ENCODE measurements around the gene IL18BP.

IL18BP gene

DNA sequence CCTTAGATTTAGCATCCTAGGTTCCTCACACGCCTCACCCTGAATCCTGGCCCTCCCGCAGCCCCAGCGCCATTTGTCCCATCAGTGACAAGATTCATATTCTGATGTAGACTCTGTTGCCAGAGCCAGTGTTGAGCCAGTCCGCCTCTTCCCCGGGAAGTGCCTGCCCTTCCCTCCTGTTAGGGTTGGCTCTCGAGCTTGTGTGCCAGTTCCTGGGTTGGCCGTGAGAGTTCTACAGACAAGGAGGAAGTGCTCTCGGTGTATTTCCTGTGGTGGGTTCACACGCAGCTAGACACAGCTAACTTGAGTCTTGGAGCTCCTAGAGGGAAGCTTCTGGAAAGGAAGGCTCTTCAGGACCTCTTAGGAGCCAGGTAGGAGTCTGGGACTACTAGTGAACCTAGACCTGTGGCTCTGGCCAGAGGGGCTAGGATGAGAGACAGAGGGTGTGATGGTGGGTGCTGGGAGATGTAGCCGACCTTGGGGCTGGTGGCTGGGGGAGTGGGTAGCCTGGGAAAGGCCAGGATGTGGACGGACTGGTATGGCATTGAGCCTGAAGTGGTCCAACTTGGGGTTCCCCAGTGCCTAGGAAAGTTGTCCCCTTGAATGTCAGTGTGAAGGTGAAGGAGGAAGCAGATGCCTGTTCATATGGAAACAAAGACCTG lies at the start of gene IL18BP:
Gene IL18BP (plus strand): TSS at position 261 of the 662 bp plus-strand sequence. CDS start 1,076 bp downstream, outside the sequence.
- no peak for DNase-seq

DNA sequence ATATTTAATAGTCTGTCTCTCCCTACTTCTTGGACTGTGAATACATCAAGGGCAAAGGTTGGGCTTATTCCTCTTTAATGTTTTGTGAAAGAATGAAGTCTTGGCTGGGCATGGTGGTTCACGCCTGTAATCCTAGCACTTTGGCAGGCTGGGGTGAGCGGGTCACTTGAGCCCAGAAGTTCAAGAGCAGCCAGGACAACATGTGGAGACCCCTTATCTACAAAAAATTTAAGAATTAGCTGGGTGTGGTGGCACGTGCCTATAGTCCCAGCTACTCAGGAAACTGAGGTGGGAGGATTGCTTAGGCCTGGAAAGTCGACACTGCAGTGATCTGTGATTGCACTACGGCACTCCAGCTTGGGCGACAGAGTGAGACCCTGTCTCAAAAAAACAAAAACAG lies 49.7 kb upstream of the IL18BP start:
- DNase-seq: no peak

GRCh38 chr11:71951741-71952310 lies 46.9 kb upstream of the IL18BP start:
- DNase-seq: no peak

DNA sequence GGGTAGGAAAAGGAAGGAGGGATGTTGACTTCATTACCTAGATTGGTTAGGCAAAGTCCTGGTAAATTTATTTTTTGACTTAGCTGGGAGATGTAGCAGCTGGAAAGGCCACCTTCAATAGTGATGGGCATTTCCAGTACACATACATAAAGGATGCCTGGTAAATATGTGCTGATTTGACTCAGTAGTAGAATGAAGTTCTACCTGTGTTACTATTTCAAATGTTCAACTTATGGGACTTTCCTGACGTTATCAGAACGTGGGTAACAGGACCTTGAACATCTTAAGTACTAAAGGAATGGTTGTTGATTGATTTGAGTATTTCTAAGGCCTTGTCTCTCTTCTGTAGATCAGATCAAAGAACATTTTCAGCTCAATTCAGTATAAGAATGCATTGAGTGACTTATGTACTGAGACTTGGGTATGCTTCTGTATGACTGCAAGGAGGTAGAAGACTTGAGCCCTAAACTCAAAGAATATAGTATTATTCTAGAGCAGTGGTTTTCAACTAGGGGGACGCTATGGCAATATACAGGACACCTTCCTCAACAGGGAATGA lies 42.7 kb upstream of the IL18BP start:
- no peak for DNase-seq

DNA sequence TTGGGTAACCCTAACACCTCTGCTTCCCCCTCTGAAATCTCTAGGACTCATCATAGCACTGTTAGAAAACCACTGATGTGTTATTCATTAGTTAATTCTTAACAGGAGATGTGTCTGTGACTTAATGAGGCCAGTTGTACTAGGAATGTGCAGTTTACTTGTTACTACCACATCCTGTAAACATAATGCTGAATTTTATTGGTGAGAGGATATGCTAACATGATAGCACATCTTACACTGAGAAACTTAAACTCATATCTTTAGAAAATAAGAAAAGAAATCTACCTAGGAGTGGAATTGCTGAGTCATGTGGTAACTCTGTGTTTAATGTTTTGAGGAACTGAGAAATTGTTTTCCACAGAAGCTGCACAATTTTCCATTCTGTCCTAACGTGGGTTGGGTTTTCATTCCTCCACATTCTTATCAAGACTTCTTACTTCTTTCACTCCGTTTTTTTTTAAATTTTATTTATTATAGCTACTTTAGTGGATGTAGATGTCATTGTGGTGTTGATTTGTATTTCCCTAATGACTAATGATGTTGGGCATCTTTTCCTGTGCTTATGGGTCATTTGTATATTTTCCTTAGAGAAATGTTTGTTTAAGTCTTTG lies 36.2 kb upstream of the IL18BP start:
- no peak for DNase-seq

DNA sequence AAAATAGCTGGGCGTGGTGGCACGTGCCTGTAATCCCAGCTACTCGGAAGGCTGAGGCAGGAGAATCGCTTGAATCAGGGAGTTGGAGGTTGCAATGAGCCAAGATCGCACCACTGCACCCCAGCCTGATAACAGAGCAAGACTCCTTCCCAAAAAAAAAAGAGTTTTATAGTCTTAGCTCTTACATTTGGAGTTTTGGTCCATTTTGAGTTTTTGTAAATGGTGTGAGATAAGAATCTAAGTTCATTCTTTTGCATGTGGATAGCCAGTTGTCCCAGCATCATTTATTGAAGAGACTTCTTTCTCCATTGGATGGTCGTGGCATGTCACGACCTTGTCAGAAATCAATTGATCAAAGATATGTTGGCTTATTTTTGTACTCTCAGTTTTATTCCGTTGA lies 35.2 kb upstream of the IL18BP start:
- no peak for DNase-seq

- DNase-seq: no peak
Measured at GRCh38 chr11:71964641-71965040, 34.1 kb upstream of the IL18BP start.

DNA sequence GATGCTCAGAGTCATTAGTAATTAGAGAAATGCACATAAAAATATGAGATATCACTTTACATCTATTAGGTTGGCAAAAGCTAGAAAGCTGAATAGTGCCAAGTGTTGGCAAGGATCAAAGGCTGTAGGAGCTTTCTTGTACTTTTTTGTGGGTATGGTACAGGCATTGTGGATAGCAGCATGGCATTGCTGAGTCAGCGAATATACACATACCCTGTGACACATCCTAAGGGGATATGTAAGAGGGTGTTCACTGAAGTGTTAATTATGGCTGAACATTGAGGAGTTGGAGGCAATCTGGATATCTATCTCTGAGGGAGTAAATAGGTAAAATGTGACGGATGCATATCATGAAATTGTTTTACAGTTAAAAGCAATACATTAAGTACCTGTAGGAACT lies 27.0 kb upstream of the IL18BP start:
- DNase-seq: no peak

DNA sequence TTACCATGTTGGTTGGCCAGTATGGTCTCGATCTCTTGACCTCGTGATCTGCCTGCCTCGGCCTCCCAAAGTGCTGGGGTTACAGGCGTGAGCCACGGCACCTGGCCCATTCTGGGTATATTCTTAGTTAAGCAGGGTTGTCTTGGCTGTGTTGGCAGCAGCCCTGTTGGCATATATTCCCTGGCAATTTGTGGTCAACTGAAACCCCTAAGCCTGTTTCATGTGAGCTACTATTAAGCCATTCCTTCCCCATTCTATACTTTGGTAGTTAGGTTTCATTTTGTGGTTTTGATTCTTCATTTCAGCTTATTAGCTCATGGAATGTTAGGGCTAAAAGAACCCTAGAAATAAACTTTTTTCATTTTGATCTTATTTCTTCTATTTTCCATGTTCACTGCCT lies 22.2 kb upstream of the IL18BP start:
- DNase-seq: no peak

DNA sequence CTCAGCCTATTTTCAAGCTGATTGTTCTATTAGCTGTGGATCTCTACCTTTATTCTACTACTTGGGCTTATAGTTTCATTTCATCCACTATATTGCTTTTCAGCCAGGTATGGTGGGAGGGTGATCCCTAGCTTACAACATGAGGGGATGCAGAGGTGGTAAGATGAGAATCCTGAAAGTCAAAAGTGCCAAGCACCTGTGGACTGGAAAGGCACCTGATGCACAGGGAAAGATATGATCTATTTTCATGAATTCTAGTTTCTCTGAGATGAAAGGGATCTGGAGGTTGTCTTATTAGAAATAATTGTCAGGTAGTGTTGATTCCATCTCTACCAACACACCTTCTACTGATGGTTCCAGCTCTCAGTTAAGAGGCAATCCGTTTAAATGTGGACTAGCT lies 21.6 kb upstream of the IL18BP start:
- no peak for DNase-seq

- DNase-seq: no peak
Measured at GRCh38 chr11:71977743-71978418, 20.8 kb upstream of the IL18BP start.

GRCh38 chr11:71979094-71979493 lies 19.6 kb upstream of the IL18BP start:
- no peak for DNase-seq

GRCh38 chr11:71979602-71980001 lies 19.1 kb upstream of the IL18BP start:
- no peak for DNase-seq

- DNase-seq: no peak
Measured at GRCh38 chr11:71986131-71986530, 12.6 kb upstream of the IL18BP start.

DNA sequence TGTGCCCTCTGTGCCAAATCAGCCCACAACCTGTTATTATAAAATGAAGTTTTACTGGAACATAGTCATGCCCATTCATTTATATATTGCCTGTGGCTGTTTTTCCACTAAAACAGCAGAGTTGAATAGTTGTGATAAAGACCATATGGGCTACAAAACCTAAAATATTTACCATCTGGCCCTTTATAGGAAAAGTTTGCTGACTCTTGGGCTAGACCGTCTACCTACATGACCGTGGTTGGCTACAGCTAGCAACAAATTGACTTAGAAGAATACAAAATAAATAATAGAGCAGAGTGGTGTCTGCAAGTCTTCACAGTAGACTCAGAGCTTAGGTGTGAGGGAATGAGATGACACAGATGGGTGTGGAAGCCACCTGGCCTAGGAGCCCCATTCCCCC lies 11.2 kb upstream of the IL18BP start:
- no peak for DNase-seq

GRCh38 chr11:71988050-71988449 lies 10.7 kb upstream of the IL18BP start:
- DNase-seq: no peak

DNA sequence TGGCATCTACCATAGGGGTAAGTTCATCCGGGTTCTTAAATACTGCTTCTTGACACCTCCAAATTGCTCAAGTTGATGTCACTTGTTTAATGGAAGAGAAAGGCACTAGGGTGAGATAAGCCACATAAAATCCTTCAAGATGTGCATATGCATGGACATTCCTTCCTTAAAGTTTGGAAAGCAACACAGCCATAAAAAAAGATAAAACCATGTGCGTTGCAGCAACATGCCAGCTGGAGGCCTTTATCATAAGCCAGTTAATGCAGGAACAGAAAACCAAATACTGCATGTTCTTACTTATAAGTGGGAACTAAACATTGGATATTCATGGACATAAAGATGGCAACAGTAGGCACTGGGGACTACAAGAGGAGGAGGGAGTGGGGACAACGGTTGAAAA lies 8.0 kb upstream of the IL18BP start:
- no peak for DNase-seq

DNA sequence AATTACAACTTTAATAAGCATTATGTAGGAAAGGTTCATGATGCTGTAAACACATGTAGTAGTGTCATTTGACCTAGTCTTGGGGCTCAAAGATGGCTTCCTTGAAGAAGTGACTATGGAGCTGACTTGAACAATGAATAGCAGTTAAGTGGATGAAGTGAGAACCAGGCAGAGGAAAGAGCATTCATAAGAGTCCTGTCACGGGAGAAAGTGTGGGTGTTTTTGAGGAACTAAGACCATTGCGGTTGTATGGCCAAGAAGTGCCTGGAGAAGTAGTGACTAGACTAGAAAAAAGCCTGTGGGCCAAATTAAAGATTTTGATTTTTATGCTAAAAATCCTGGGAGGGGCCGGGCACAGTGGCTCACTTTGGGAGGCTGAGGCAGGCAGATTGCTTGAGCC lies 7.2 kb upstream of the IL18BP start:
- no peak for DNase-seq

DNA sequence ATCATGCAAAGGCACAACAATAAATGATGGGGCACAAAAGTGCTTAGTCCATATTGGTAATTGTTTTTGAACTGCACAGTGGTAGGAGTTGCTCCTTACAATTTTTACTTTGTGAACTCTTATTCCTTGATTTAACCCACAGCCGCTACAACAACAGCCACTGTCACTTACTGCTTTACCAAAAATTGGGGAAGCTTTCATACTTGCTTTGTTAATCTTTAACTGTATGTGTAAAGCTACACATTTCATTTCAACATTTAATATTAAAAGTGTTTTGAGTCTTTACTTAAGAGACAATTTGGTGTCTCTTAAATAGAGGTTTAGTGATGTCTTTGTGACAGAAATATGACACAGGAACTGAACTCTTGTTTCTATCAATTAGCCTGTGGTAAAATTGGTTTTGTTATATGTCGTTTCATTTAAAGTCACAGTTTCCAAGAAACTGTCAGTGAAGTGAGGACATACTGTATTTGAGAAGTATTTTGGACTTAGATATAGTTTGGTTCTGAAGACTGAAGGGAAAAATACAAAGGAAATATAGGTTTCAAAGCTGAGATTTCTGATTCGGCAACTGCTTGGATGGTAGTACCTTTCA lies 6.5 kb upstream of the IL18BP start:
- DNase-seq: no peak

- DNase-seq: no peak
Measured at GRCh38 chr11:71994786-71995185, 3.9 kb upstream of the IL18BP start.

DNA sequence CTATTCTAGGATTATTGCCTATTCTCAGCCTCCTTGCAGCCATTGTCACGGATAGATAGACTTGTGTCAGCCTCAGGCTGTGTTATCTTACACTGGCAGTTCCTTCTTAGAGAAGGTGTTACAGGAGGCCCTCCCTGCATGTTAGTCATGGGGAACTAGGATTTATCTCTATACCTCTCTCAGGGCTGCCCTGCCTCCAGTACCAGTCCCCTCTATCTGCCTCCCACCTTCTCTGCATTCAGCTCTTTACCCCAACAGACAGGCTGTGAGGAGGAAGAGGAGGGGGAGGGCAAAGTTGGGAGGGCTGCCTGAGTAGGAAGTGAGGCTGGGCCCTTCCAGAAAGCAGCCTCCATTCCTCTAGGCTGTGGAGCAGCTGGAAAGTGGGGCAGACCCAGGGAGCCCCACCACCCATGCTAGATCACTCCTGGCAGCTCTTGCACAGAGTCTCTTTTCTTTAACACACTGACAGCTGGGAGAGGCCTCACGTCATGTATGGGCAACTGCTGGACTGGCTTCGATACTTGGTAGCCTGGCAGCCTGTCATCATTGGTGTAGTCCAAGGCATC lies 2.9 kb upstream of the IL18BP start:
- no peak for DNase-seq

GRCh38 chr11:71996517-71996916 lies 2.2 kb upstream of the IL18BP start:
- DNase-seq: no peak

GRCh38 chr11:71996946-71997345 lies 1.8 kb upstream of the IL18BP start:
- DNase-seq: no peak

Measured in NK-92 treated with Interleukin-12 subunit alpha and Interleukin-12 subunit beta, amount 100 ng/mL, for 24 hours (cell line).